Right forelimb (tissue), 1 donor: ENCODE measurements around the gene MBNL2.
"Not testable (repeated sequence)": the region's sequence is repeated elsewhere in the genome, so short reads cannot be mapped to it uniquely, and the experiment has no call there.

Experiments
- DNase-seq: peaks from one replicate; pipeline ENCODE4 v3.0.0-alpha.2; 2018

The MBNL2 gene, protein sequence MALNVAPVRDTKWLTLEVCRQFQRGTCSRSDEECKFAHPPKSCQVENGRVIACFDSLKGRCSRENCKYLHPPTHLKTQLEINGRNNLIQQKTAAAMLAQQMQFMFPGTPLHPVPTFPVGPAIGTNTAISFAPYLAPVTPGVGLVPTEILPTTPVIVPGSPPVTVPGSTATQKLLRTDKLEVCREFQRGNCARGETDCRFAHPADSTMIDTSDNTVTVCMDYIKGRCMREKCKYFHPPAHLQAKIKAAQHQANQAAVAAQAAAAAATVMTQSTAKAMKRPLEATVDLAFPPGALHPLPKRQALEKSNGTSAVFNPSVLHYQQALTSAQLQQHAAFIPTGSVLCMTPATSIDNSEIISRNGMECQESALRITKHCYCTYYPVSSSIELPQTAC

DNA sequence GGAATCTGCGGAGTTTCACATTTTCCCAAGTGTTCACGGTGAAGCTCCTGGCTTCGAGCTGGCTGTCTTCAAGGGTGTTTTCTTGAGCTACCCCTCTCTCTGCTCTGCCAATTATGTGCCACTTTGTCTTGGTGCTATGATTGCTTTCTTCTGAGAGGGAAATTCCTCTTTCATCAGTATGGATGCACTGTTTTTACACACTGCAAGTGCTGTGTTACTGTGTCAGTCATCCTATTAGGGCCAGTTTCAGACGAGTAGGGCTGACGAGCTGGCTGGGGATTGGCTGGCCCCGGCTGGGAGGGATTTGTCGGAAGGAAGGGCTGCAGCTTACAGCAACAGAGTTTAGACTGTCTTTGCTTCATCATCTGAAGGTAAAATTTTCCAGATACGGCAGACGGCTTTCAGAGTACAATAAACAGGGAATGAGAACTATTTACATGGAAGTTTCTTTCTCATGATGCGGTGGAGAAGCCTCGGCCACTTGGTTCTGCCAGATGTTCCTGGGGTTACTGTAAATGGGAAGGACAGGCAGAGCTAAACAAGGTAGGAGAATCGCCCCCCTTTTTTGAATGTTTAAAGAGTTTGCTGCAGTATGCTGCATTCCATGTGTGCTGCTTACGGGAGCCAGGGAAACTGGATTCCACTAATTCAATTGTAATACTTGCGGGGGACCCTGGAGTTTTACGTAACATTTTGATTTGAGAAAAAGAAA is at the start of gene MBNL2:
TSS of gene MBNL2 (plus strand) at position 345 of the 712 bp plus-strand sequence. CDS start 53,903 bp downstream, outside the sequence.
- peak; percentile 92 for DNase-seq

DNA sequence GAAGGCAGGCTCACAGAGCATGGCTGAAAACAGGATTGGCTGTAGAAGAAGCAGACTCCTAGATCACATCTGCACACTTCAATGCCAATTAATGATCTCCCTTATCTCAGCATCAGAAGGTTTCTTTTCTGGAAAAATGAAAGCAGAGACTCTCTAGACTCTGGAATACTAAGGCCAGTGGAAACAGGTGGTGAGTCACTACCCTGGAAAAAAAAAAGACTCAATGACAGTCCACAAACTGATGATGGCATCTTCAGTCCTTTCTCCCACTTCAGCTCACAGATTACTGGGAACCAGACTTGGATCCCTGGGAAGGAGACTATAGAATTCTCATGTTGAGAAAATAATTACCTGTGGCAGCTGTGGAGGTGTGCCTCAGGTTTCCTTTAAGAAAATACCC is 47.5 kb upstream of the MBNL2 start:
- no peak for DNase-seq

DNA sequence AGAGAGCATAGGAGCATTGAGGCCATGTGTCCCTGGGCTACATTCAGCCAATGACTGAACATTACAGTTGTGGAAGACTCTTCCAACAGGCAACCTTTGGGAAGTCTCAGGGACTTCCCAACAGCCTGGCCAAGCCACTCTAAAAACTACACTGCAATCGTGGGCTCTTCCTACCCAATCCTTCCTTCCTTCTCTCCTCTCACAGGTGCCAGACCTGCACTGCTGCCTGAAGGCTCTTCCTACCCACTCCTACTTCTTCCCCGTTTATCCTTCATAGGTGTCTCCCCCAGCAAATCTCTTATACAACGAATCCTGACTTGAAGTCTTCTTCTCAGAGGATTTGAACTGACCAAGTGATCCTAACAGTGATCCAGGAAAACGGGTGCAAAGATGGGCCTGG is 47.1 kb upstream of the MBNL2 start:
- DNase-seq = no peak

DNA sequence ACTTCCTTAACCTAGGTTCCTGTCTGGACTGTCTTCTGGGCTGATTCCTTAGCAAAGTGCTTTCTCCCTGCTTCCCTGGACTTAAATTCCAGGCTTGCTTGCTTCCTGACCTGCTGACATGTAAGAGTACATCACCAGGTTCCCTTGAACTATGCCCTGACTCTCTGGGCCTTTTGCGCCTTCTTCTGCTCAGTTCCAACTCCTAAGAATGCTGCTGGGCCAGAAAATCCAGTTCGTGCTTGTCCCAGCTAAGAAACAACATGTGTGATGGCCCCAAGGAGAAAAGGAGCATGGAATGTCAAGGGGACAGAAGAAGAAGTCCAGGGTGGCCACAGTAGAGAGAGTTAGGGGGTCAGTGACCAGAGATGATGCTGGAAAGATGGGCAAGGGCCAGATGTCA is 42.6 kb upstream of the MBNL2 start:
- DNase-seq = no peak

DNA sequence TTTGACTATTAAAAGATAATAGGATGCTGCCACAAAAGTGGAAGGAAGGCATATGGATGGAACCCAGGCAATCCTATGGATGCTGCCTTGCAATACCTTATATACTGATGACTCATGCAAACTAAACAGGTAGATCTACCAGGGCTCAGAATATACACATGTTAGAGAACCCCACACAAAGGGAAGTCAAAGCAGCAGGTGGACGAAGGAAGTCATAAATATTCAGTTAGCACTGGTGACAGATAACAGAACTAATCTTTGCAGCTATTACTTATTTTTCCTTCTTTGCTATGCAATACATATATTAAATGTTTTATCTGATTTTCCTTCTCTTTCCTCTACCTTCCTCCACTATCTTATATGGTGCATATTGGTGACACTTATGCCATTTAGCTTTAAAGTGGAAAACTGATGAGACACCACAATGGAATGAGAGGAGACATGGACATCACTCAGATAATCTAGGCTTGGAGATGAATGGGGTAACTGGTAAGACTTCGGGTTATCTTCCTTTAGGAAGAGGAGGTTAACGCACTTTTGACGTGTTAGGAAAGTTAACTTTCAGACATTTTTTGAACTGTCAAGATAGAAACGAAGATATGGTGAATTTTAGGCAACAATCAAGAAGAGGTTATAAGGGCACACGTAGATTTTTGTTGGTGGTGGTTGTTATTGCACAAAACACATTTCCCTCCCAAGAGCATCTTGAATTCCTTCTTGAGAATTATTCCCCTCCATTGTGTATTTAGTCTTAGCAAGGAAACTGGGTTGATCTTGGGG is 39.8 kb upstream of the MBNL2 start:
- no peak for DNase-seq

DNA sequence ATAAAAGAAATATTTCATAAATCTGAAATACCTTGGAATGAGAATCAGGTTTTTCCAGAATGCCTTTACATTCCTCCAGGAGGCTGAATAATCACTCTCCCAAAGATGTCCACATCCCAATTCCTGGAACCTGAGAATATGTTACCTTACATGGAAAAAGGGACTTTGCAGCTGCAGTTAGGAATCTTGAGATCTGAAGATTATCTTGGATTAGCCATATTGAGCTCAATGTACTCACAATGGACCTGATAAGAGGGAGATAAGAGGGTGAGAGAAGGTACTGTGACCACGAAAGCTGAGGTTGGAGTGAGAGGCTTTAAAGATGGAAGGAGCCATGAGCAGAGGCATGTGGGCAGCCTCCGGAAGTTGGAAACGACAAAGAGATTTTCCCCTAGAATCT is 36.8 kb upstream of the MBNL2 start:
- no peak for DNase-seq

DNA sequence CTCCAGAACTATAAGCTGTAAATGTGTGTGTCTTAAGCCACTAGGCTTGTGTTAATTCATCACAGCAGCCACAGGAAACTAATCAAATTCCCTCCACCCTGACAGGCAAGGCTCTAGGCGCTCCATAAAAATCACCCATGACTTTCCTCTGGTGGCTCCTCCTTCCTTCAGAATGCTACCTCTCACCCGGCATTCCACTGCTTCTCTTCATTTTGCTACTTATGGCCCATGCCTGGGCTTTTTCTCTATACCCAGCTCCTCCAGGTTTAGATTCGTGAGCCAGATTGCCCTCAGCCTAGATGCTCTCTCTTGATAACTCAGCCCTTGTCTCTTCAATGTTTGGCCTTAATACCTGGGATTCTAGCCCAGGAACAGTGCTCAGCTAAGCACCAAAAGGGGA is 36.4 kb upstream of the MBNL2 start:
- DNase-seq = no peak

DNA sequence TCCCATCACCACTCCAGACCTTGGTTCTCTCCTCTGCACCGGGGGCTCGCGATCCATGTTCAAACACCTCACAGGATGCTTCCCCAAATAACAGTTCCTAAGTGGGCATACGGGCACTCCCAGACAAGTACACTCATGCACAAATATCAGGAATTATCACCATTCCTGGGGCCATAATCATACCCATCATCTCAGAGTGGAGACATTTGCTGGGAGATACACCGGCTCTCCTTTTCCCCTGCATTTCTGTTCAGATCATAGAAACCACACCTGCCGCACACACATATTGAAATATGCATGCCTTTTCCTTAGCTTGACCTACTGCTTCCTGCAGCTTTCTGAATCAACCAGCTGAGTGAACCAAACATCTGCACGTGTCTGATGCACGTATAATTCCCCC is 33.9 kb upstream of the MBNL2 start:
- no peak for DNase-seq

DNA sequence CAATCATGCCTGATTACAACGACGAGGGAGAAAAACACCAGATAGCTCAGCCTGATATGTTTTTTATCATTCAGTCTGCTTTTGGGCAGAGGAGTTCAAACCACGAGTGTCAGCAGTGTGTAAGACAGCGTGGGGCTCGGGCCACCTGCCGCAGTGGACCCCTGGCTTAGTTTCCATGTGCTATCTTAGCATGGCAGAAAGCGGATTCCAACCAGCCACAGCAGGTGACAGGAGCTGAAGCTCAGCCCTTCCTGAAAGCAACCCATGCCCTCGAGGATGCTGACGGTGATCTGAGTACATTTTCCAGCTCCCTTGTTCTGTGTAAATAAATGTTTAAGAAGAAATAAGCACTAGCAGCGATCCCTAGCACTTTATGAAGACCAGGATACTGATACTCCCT is 32.2 kb upstream of the MBNL2 start:
- DNase-seq = no peak

DNA sequence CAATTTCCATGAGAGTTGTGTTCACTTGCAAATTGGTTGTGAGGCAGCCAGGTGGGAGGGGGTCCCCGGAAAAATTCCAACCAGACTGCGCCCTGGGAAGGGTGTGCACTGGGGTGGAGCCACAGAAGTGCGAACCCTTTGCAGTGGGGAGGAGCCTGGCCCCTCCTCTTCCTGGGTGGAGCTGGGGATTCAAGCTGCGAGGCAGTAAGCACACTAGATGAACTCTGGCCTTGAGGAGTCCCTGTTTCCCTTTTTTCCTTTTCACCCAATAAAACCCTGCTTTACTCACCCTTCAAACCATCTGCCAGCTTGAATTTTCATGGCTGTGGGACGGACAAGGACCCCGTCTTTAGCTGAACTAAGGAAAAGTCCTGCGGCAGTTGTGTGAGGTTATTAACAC is 31.0 kb upstream of the MBNL2 start:
- no peak for DNase-seq

DNA sequence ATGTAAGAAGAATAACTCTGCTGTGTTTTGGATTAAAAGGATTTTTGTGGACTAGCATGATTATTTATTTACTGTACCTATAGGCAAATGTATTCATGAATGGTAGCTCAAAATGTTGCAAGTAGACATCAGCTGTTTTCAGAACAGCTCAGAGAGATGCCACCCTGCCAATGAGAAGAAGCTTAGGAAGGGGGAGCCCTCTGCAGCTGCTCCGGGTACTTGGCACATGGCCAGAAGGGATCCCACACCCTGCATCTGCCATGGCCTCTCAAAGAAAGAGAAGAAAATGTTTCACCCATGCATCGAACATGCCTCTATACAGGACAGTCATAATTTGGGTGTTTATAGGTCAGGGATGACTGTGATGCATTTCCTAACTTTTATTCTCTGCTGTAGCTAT is 30.5 kb upstream of the MBNL2 start:
- peak; percentile 54 for DNase-seq

DNA sequence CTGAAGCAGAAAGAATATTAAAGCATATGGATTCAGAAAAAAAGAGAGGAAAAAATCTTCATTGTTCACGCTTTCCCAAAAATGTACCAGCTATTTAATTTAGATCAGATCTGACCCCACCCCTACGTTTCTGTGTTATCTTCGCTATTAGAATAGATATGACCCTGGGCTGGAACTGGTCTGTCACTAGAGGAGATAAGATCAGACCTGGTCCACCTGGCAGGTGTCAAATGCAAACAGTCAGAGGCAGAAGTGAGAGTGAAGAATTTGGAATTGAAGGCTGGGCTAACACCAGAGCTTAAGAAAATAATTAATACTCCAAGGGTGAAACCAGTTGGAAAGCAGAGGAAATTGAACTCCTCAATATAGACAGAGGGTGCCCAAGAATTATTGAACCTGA is 30.0 kb upstream of the MBNL2 start:
- DNase-seq = no peak

DNA sequence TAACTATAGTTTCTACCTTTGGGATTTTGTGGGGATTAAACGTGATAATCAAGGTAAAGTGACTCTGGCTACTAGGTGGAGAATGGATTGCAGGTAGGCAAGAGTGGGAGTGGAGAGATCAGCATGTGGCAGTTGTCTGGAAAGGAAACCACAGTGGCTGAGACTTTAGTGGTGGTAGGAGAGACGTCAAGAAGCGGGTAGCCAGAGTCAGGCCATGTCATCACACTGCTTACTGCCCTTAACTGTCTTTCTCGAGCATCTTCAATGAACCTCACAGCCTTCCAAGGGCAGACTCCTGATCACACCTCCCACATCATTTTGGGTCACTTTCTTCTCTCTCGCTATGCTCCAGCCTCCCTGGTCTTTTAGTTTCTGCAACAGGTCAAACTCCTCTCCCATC is 28.6 kb upstream of the MBNL2 start:
- no peak for DNase-seq

DNA sequence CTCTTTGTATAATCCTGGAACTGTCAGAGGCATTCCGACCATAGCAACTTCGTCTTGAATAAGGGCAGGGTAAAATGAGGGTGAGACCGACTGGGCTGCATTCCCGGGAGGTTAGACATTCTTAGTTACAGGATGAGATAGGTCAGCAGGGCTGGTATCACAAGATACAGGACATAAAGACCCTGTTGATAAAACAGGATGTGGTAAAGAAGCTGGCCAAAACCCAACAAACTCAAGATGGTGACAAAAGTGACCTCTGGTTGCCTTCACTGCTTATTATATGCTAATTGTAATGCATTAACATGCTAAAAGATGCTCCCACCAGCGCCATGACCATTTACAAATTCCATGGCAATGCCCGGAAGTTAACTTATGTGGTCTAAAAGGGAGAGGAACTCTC is 27.7 kb upstream of the MBNL2 start:
- DNase-seq = no peak

DNA sequence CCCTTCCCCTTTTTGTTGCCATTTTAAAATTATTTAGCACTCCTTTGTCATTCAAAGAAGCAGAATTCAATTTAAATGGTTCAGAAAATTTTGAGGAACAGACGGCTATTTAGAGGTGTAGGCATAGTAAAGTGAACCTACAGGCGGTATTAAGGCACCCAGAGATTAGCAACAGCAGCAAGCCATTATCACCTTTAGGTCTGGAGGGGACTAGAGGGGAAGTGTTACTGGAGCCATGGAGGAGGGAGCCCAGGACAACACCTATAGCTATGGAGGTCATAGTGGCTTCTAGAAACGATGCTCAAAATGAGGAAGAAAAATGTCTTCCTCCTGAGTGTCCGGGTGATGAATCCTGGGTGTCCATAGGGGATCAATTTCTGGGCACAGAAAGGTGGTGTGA is 25.8 kb upstream of the MBNL2 start:
- no peak for DNase-seq

DNA sequence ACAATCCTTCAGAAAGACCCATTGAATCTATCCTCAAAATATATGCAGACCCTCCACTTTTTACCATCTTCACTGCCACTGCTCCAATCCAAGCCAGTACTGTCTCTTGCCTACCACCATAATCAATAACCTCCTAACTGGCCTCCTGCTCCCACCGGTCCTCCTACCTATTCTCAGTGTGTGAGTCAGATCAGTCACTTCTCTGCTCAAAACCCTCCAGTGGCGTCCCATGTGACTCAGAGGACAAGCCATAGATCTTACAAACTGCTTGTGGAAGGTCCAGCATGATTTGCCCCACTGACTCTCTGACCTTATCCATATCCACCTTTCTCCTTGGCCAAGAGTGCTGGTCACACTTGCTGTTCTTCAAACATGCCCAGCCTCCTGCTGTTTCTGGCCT is 23.4 kb upstream of the MBNL2 start:
- no peak for DNase-seq

DNA sequence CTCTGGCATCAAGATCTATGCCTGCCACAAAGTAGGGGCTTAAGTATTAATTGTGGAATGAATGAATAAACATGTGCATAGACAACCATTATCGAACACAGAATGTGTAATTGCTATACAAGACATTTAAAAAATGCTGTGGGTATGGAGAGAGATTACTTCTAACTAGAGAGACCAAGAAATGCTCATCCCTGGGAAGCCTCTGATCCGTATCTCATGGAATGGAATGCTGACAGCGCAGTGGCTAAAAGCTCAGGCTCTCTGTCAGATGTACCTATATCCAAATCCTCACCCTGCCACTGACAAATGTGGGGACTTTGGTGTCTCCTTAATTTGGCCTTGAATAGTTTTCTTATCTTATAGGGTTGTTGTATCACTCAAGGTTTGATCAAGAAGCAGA is 22.7 kb upstream of the MBNL2 start:
- DNase-seq = no peak

DNA sequence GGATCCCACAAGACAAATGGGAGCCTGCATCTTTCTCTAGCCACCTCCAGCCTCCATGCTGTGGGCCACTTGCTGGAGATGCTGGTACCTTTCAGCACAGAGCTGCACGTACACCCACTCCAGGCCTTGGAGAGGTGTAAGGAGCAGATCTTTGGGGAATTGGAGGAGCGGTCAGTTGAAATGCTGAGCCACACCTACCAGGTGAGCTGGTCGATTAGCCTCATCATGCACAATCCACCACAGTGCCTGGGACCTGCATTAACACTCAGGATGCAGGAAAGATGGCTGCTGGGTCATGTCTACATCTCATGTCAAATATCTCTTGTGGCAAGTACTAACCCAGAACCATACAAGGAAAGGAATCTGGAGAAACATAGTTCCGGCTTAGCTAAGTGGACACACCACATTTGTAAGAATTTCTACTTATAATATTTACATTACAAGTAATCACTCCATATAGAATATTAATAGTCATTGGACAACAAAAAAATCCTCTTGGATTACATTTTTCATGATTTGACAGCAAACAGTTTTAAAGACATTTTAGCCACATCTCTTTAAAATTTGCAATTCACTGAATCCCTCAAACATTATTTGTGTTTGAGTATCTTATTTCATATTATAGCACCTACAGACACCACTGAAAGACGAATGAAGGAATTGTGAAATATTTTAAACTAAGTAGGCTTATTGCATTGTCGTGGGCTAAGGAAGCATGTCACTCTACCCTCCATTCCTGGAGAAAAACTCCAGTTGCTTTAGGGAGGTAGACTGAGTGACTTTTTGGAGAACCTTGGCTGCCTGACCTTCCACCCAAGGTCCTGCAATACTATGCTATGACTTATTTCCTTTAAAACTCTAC is 21.8 kb upstream of the MBNL2 start:
- no peak for DNase-seq

DNA sequence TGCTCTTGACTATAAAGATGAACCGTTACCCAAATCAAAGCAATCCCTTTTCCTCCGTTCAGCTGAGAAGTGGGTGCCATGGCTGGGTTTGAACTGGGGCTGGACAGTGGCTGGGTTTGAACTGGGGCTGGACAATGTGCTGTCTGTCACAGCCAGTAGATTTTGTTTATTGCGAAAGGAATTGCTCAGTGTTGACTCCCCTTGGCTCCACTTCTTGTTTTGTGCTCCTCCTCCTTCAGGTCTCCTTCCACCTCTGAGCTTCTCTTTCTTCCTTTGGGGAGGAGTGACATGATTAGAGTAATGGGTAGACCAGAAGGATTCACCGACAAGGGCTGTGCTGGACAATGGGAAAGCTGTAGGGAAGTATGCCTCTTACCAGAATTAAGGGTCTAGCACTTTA is 19.4 kb upstream of the MBNL2 start:
- DNase-seq = no peak

DNA sequence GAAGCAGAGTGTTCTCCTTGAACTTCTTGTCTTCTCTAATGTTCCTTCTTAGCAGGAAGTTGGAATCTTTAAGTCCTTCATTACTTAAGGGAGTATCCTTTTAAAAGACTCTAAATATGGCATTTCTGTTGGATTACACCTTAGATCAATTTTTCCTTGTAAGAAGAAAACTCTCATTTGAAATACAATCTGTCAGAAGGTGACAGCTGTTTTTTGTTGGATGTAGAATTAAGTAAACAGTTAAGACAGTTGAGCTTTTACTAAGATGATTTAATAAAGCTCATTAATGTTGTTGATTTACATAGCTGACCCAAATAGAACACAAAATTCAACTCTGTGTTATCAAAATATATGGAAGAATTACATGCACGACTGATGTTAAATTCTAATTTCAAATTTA is 16.7 kb upstream of the MBNL2 start:
- DNase-seq = no peak

DNA sequence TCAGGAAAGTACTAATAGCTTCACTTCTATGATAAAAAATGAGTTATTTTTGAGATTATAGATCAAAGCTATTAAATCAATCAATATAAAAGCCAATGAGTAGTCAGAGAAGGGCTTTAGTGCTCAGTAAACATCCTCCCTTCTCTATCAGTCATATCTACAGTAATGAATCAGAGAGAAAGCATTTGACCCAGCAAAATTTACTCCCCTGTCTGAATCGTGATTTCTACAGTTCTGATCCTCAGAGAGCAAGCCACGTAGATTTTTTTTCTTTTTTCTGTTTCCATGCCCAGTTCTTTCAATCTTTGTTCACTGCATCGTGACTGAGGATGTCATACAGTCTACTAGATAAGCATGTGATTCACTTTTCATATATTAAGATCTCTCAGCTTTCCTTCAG is 16.2 kb upstream of the MBNL2 start:
- DNase-seq = no peak

DNA sequence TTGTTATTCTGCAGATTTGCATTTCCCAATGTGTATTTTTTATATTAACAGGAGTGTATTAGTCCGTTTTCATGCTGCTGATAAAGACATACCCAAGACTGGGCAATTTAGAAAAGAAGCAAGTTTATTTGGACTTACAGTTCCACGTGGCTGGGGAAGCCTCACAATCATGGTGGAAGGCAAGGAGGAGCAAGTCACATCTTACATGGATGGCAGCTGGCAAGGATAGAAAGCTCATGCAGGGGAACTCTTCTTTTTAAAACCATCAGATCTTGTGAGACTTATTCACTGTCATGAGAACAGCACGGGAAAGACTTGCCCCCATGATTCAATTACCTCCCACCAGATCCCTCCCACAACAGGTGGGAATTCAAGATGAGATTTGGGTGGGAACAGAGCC is 14.9 kb upstream of the MBNL2 start:
- DNase-seq = not testable (repeated sequence)

DNA sequence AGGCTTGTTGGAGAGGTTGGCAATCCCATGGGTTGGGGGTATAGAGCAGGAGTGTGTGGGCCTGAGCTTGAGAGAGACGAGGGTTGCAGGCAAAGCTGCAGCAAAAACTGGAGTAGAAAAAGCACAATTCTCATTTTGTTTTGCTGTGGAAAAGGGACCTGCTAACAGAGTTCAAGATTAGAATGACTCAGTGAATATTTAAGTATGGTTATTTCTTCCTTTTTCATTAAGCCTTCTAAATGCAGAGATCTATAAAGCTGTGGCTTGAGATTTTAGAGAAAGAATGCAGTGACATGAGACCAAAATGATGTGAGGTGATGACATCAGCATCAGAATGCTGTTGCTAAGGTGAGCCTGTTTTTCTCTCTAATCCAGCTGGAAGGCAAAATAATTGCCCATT is 10.8 kb upstream of the MBNL2 start:
- no peak for DNase-seq
